Kidney (tissue), 22 donors: ENCODE data around the gene ASAH2B. TPM values are rescaled to one million over a fixed set of nuclear protein-coding genes. Genes with fewer than 3 reads are reported as not detected.
A peak's percentile ranks its signal among the peaks of the same experiment; 100 is the strongest.
"Not testable (repeated sequence)": the region's sequence is repeated elsewhere in the genome, so short reads cannot be mapped to it uniquely, and the experiment has no call there.

Source experiments
- DNase-seq, 5 donors: peaks; one replicate each; pipeline ENCODE4 v3.0.0-alpha.2; 2013 to 2020
- FAIRE-seq: peaks from 2 replicates; lab custom pipeline; 2012; peaks lifted over from hg19 to GRCh38; lab: Jason Lieb, UNC
- H3K27ac ChIP-seq, 2 donors: one replicate each; pipeline ENCODE4 v1.7.0; 2013; ENCODE audit warnings: low read depth in 2 of 2, low read length in 2 of 2, inconsistent platforms in 1 of 2
- H3K27me3 ChIP-seq: one replicate; pipeline ENCODE4 v1.7.1; 2013; ENCODE audit warnings: low read length, inconsistent platforms; ENCODE audit not compliant: control insufficient read depth, insufficient read depth
- H3K36me3 ChIP-seq, 3 donors: one replicate each; pipeline versions ENCODE4 v1.7.0 to v1.7.1; 2013; ENCODE audit warnings: low read length in 3 of 3, control low read depth in 1 of 3, inconsistent platforms in 1 of 3; ENCODE audit not compliant: insufficient read depth in 3 of 3, control insufficient read depth in 2 of 3
- H3K4me1 ChIP-seq, 3 donors: one replicate each; pipeline versions ENCODE4 v1.7.0 to v1.7.1; 2013; ENCODE audit warnings: low read length in 3 of 3, inconsistent platforms in 1 of 3, low read depth in 1 of 3; ENCODE audit not compliant: control insufficient read depth in 2 of 3, insufficient read depth in 2 of 3
- H3K4me3 ChIP-seq, 3 donors: one replicate each; pipeline versions ENCODE4 v1.7.0 to v1.8.1; 2013; ENCODE audit warnings: low read length in 3 of 3, control low read depth in 1 of 3, inconsistent platforms in 1 of 3
- H3K9ac ChIP-seq, 3 donors: one replicate each; pipeline versions ENCODE4 v1.7.0 to v1.7.1; 2013; ENCODE audit warnings: low read length in 3 of 3, control low read depth in 1 of 3, inconsistent platforms in 1 of 3
- H3K9me3 ChIP-seq, 3 donors: one replicate each; pipeline versions ENCODE4 v1.7.0 to v1.7.1; 2013; ENCODE audit warnings: low read length in 3 of 3, control low read depth in 1 of 3, inconsistent platforms in 1 of 3; ENCODE audit not compliant: control insufficient read depth in 2 of 3, insufficient read depth in 1 of 3
- CTCF ChIP-seq: IDR thresholded peaks from 3 replicates; pipeline ENCODE4 v1.5.1; 2012; ENCODE audit warnings: mild to moderate bottlenecking, moderate library complexity, borderline replicate concordance; ENCODE audit not compliant: insufficient read depth; ENCODE audit errors: extremely low read depth
- intact Hi-C: fragments of 100-400 bp; cut with DNase I; formaldehyde crosslinking; loops from one replicate; pipeline ENCODE4 v1.11.1; 2022
- long read RNA-seq, 10 donors: library from polyadenylated mRNA in 1 of 10; unstranded in 1 of 10; transcript quantifications; one replicate each; pipeline ENCODE4 v2.0.0 and lab custom pipeline, GENCODE V29; 2021 to 2026
- polyA plus RNA-seq: library from polyadenylated mRNA; stranded (reverse); fragments of 350-450 nt; fragmentation: Illumina TruSeq; extraction: RNeasy Lipid Tissue Mini Kit (QIAGEN cat#74804); gene quantifications from one replicate; pipeline ENCODE4 v1.2.3, GENCODE V29; 2014; ENCODE audit warnings: low read depth, low replicate concordance; ENCODE audit not compliant: insufficient read depth
- total RNA-seq: library from RNA; stranded (reverse); fragmentation: NEBNext Ultra II Directional; extraction: Animal tissue kit (Norgen Biotek cat#: 25700); gene quantifications from one replicate; pipeline ENCODE4 v1.2.1, GENCODE V29; 2021
- donor health status: control.
- donor health status: control.
- donor health status: control.
- donor health status: control.
- donor health status: control.
- donor health status: DM: yes; HTN: yes; CAD: no.
- donor health status: Normal renal cell carcinoma (clear cell type).

ASAH2B gene
- total RNA-seq (5.2 TPM), polyA plus RNA-seq (3.6 TPM)
- long read RNA-seq, donor 1, partial matches to known transcripts = 0 of 1 reads
- long read RNA-seq, donor 1, other reads (novel, unspliced or antisense) = 0 of 1 reads
- long read RNA-seq, donor 2, full-length matches to known transcripts = 1 of 1 reads
- long read RNA-seq, donor 2, partial matches to known transcripts = 0 of 1 reads
- long read RNA-seq, donor 2, other reads (novel, unspliced or antisense) = 0 of 1 reads
- long read RNA-seq, donor 3, full-length matches to known transcripts = 1 of 1 reads
- long read RNA-seq, donor 3, partial matches to known transcripts = 0 of 1 reads
- long read RNA-seq, donor 3, other reads (novel, unspliced or antisense) = 0 of 1 reads
- long read RNA-seq, donor 4, full-length matches to known transcripts = 3 of 3 reads
- long read RNA-seq, donor 4, partial matches to known transcripts = 0 of 3 reads
- long read RNA-seq, donor 4, other reads (novel, unspliced or antisense) = 0 of 3 reads
- long read RNA-seq, donor 5 = 0 reads
- long read RNA-seq, donor 6, full-length matches to known transcripts = 5 of 31 reads
- long read RNA-seq, donor 6, partial matches to known transcripts = 26 of 31 reads
- long read RNA-seq, donor 6, other reads (novel, unspliced or antisense) = 0 of 31 reads
- long read RNA-seq, donor 7, full-length matches to known transcripts = 2 of 6 reads
- long read RNA-seq, donor 7, partial matches to known transcripts = 1 of 6 reads
- long read RNA-seq, donor 7, other reads (novel, unspliced or antisense) = 3 of 6 reads
- long read RNA-seq, donor 8, partial matches to known transcripts = 0 of 1 reads
- long read RNA-seq, donor 8, other reads (novel, unspliced or antisense) = 0 of 1 reads
- long read RNA-seq, donor 9, full-length matches to known transcripts = 1 of 1 reads
- long read RNA-seq, donor 9, partial matches to known transcripts = 0 of 1 reads
- long read RNA-seq, donor 9, other reads (novel, unspliced or antisense) = 0 of 1 reads
- long read RNA-seq, donor 10, full-length matches to known transcripts = 2 of 2 reads
- long read RNA-seq, donor 10, partial matches to known transcripts = 0 of 2 reads
- long read RNA-seq, donor 10, other reads (novel, unspliced or antisense) = 0 of 2 reads

GRCh38 chr10:50739618-50740292, at the start of gene ASAH2B:
Gene ASAH2B (plus strand): TSS chr10:50739936. CDS start chr10:50745131, 5,195 bp downstream.
- Histone ChIP-seq H3K4me1 (peaks cover 0 to 2% (median 0%) of the 10 kb centered on the region in 3 donors), H3K27ac (peak within 1 kb of the TSS; percentile 16 to 77), H3K27me3 (no peaks in the 10 kb centered on the region), H3K36me3 (no peaks in the 10 kb centered on the region), H3K9ac (peak within 1 kb of the TSS; percentile 49 to 85 (median 57)), H3K9me3 (no peaks in the 10 kb centered on the region), H3K4me3 (peak within 1 kb of the TSS; percentile 80 to 90 (median 88))
- no peak for TF ChIP-seq CTCF
- intact Hi-C loops = no loop called here
- DNase-seq (peak; percentile 90 to 94 (median 93)), FAIRE-seq (no peak)

- H3K27ac ChIP-seq, intact Hi-C loops, DNase-seq, H3K9me3 ChIP-seq, H3K36me3 ChIP-seq, H3K4me3 ChIP-seq, H3K9ac ChIP-seq, H3K4me1 ChIP-seq, H3K27me3 ChIP-seq, FAIRE-seq: not testable (repeated sequence)
Measured at GRCh38 chr10:50697819-50698218, 41.9 kb upstream of the ASAH2B start.

GRCh38 chr10:50701947-50702346, 37.8 kb upstream of the ASAH2B start:
- intact Hi-C loops, DNase-seq, H3K9me3 ChIP-seq, H3K27me3 ChIP-seq, H3K36me3 ChIP-seq, H3K27ac ChIP-seq, H3K4me1 ChIP-seq, H3K4me3 ChIP-seq, FAIRE-seq, H3K9ac ChIP-seq: not testable (repeated sequence)

GRCh38 chr10:50702997-50703396, 36.7 kb upstream of the ASAH2B start:
- H3K9me3 ChIP-seq, H3K36me3 ChIP-seq, FAIRE-seq, H3K4me1 ChIP-seq, DNase-seq, H3K27ac ChIP-seq, intact Hi-C loops, H3K27me3 ChIP-seq, H3K4me3 ChIP-seq, H3K9ac ChIP-seq: not testable (repeated sequence)

- H3K9ac ChIP-seq, H3K4me1 ChIP-seq, intact Hi-C loops, FAIRE-seq, H3K36me3 ChIP-seq, H3K27me3 ChIP-seq, H3K9me3 ChIP-seq, H3K4me3 ChIP-seq, DNase-seq, H3K27ac ChIP-seq: not testable (repeated sequence)
Measured at GRCh38 chr10:50704436-50705079, 35.2 kb upstream of the ASAH2B start.

- H3K9me3 ChIP-seq, intact Hi-C loops, H3K4me3 ChIP-seq, FAIRE-seq, DNase-seq, H3K27ac ChIP-seq, H3K9ac ChIP-seq, H3K36me3 ChIP-seq, H3K4me1 ChIP-seq, H3K27me3 ChIP-seq: not testable (repeated sequence)
Measured at GRCh38 chr10:50706006-50706405, 33.7 kb upstream of the ASAH2B start.
